Memory B cell (primary cell): ENCODE data around the gene HTT-AS.
A peak's percentile ranks its signal among the peaks of the same experiment; 100 is the strongest.
"Not testable (repeated sequence)": the region's sequence is repeated elsewhere in the genome, so short reads cannot be mapped to it uniquely, and the experiment has no call there.

Source experiments
- ATAC-seq: fragments of 150-1000 bp; cut with Tn5 transposase; 2 replicates; pipeline ENCODE4 v1.10.0; 2021; ENCODE audit warnings: low read depth, mild to moderate bottlenecking, moderate library complexity
- DNase-seq, 2 donors: peaks; one replicate each; pipeline ENCODE4 v3.0.0; 2022; ENCODE audit warnings: low spot score in 2 of 2
- H3K27ac Mint-ChIP-seq: one replicate; pipeline ENCODE4 v1.8.0; 2022; ENCODE audit warnings: mild to moderate bottlenecking, moderate library complexity, mixed read lengths
- H3K27me3 Mint-ChIP-seq: one replicate; pipeline ENCODE4 v1.8.0; 2022; ENCODE audit warnings: mixed read lengths
- H3K36me3 Mint-ChIP-seq: one replicate; pipeline ENCODE4 v1.8.0; 2022; ENCODE audit warnings: mild to moderate bottlenecking, mixed read lengths
- H3K4me1 Mint-ChIP-seq: one replicate; pipeline ENCODE4 v1.8.0; 2022; ENCODE audit warnings: mixed read lengths
- H3K4me3 Mint-ChIP-seq: one replicate; pipeline ENCODE4 v1.8.0; 2022; ENCODE audit warnings: mild to moderate bottlenecking, moderate library complexity, mixed read lengths
- H3K9me3 Mint-ChIP-seq: one replicate; pipeline ENCODE4 v1.8.0; 2022; ENCODE audit warnings: mixed read lengths

HTT-AS gene

GRCh38 chr4:3107691-3108121 is 33.4 kb upstream of the HTT-AS start:
- DNase-seq (no peak), ATAC-seq (no peak)
- H3K36me3 Mint-ChIP-seq: peaks cover 38% of the 10 kb centered on the region

GRCh38 chr4:3107271-3107670 is 32.9 kb upstream of the HTT-AS start:
- DNase-seq: no peak
- H3K27me3 Mint-ChIP-seq: no peaks in the 10 kb centered on the region
- H3K27ac Mint-ChIP-seq: no peak overlapping the region
- no peaks in the 10 kb centered on the region for H3K9me3 Mint-ChIP-seq
- no peak overlapping the region for H3K4me3 Mint-ChIP-seq
- no peak for ATAC-seq
- peaks cover 11% of the 10 kb centered on the region for H3K4me1 Mint-ChIP-seq
- H3K36me3 Mint-ChIP-seq: peaks cover 37% of the 10 kb centered on the region

More at GRCh38 chr4:3107691-3108121, 33.4 kb upstream of the HTT-AS start:
- Mint-ChIP-seq H3K27me3 (no peaks in the 10 kb centered on the region), H3K27ac (no peak overlapping the region), H3K9me3 (no peaks in the 10 kb centered on the region), H3K4me3 (no peak overlapping the region), H3K4me1 (peaks cover 12% of the 10 kb centered on the region)

GRCh38 chr4:3106339-3107186 is 32.2 kb upstream of the HTT-AS start:
- Mint-ChIP-seq H3K4me3 (no peak overlapping the region), H3K9me3 (no peaks in the 10 kb centered on the region), H3K27me3 (no peaks in the 10 kb centered on the region), H3K4me1 (peaks cover 11% of the 10 kb centered on the region), H3K27ac (peak overlapping the region; percentile 40), H3K36me3 (peaks cover 34% of the 10 kb centered on the region)
- ATAC-seq: peak; percentile 100
- peak; percentile 76 to 86 for DNase-seq

GRCh38 chr4:3098346-3098745 is 24.0 kb upstream of the HTT-AS start:
- DNase-seq (no peak), ATAC-seq (no peak)
- peaks cover 35% of the 10 kb centered on the region for H3K36me3 Mint-ChIP-seq
- H3K27ac Mint-ChIP-seq: peak overlapping the region; percentile 77
- H3K4me1 Mint-ChIP-seq: peaks cover 13% of the 10 kb centered on the region
- no peaks in the 10 kb centered on the region for H3K27me3 Mint-ChIP-seq
- H3K4me3 Mint-ChIP-seq: no peak overlapping the region
- H3K9me3 Mint-ChIP-seq: no peaks in the 10 kb centered on the region

- no peak for DNase-seq
- peaks cover 28% of the 10 kb centered on the region for H3K36me3 Mint-ChIP-seq
- peaks cover 12% of the 10 kb centered on the region for H3K4me1 Mint-ChIP-seq
- no peaks in the 10 kb centered on the region for H3K9me3 Mint-ChIP-seq
- H3K27ac Mint-ChIP-seq: peak overlapping the region; percentile 14
- H3K27me3 Mint-ChIP-seq: no peaks in the 10 kb centered on the region
- H3K4me3 Mint-ChIP-seq: no peak overlapping the region
- no peak for ATAC-seq
These were observed 21.9 kb upstream of the HTT-AS start for GRCh38 chr4:3096202-3096601.

- H3K27me3 Mint-ChIP-seq, H3K4me3 Mint-ChIP-seq, H3K4me1 Mint-ChIP-seq, DNase-seq, ATAC-seq, H3K9me3 Mint-ChIP-seq, H3K27ac Mint-ChIP-seq: not testable (repeated sequence)
- H3K36me3 Mint-ChIP-seq: peaks cover 22% of the 10 kb centered on the region
These were observed 20.4 kb upstream of the HTT-AS start for GRCh38 chr4:3094701-3095100.

- Mint-ChIP-seq H3K4me3 (no peak overlapping the region), H3K27me3 (no peaks in the 10 kb centered on the region), H3K36me3 (peaks cover 34% of the 10 kb centered on the region), H3K4me1 (peaks cover 9% of the 10 kb centered on the region), H3K27ac (no peak overlapping the region), H3K9me3 (no peaks in the 10 kb centered on the region)
- no peak for DNase-seq
- ATAC-seq: no peak
These were observed 17.1 kb upstream of the HTT-AS start for GRCh38 chr4:3091464-3091863.

- Mint-ChIP-seq H3K9me3 (no peaks in the 10 kb centered on the region), H3K4me3 (no peak overlapping the region), H3K27ac (peak overlapping the region; percentile 80), H3K27me3 (no peaks in the 10 kb centered on the region), H3K4me1 (peaks cover 26% of the 10 kb centered on the region), H3K36me3 (peaks cover 21% of the 10 kb centered on the region)
- no peak for DNase-seq
- no peak for ATAC-seq
These were observed 12.9 kb upstream of the HTT-AS start for GRCh38 chr4:3087115-3087797.

GRCh38 chr4:3085948-3086670 is 11.8 kb upstream of the HTT-AS start:
- Mint-ChIP-seq H3K27ac (peak overlapping the region; percentile 77), H3K4me3 (no peak overlapping the region), H3K4me1 (peaks cover 26% of the 10 kb centered on the region), H3K36me3 (peaks cover 21% of the 10 kb centered on the region), H3K27me3 (no peaks in the 10 kb centered on the region), H3K9me3 (no peaks in the 10 kb centered on the region)
- no peak for DNase-seq
- ATAC-seq: no peak

- Mint-ChIP-seq H3K27me3 (no peaks in the 10 kb centered on the region), H3K9me3 (no peaks in the 10 kb centered on the region), H3K4me3 (peak overlapping the region; percentile 2), H3K27ac (peak overlapping the region; percentile 1), H3K4me1 (peaks cover 32% of the 10 kb centered on the region), H3K36me3 (peaks cover 15% of the 10 kb centered on the region)
- ATAC-seq (no peak), DNase-seq (no peak)
These were observed 9.4 kb upstream of the HTT-AS start for GRCh38 chr4:3083732-3084131.

- Mint-ChIP-seq H3K36me3 (peaks cover 8% of the 10 kb centered on the region), H3K27ac (no peak overlapping the region), H3K4me3 (no peak overlapping the region), H3K4me1 (peaks cover 35% of the 10 kb centered on the region), H3K27me3 (no peaks in the 10 kb centered on the region), H3K9me3 (no peaks in the 10 kb centered on the region)
- ATAC-seq (no peak), DNase-seq (no peak)
These were observed 8.7 kb upstream of the HTT-AS start for GRCh38 chr4:3082925-3083515.

- peaks cover 41% of the 10 kb centered on the region for H3K4me1 Mint-ChIP-seq
- DNase-seq: peak; percentile 32 to 42
These were observed 5.4 kb upstream of the HTT-AS start for GRCh38 chr4:3079694-3080123.

GRCh38 chr4:3077796-3078195 is 3.5 kb upstream of the HTT-AS start:
- Mint-ChIP-seq H3K36me3 (no peaks in the 10 kb centered on the region), H3K4me3 (peak overlapping the region; percentile 49), H3K4me1 (peaks cover 35% of the 10 kb centered on the region), H3K27ac (peak overlapping the region; percentile 25), H3K27me3 (no peaks in the 10 kb centered on the region), H3K9me3 (no peaks in the 10 kb centered on the region)
- ATAC-seq (peak; percentile 22), DNase-seq (peak; percentile 22 to 35)

More at GRCh38 chr4:3079694-3080123, 5.4 kb upstream of the HTT-AS start:
- Mint-ChIP-seq H3K27ac (peak overlapping the region; percentile 25), H3K4me3 (peak overlapping the region; percentile 30), H3K27me3 (no peaks in the 10 kb centered on the region), H3K9me3 (no peaks in the 10 kb centered on the region), H3K36me3 (peaks cover 3% of the 10 kb centered on the region)
- ATAC-seq: peak; percentile 70

GRCh38 chr4:3075652-3075981 is 1.3 kb upstream of the HTT-AS start:
- peaks cover 31% of the 10 kb centered on the region for H3K4me1 Mint-ChIP-seq
- no peaks in the 10 kb centered on the region for H3K36me3 Mint-ChIP-seq
- no peak for DNase-seq

More at GRCh38 chr4:3075652-3075981, 1.3 kb upstream of the HTT-AS start:
- Mint-ChIP-seq H3K9me3 (no peaks in the 10 kb centered on the region), H3K27ac (peak overlapping the region; percentile 25), H3K4me3 (peak overlapping the region; percentile 95), H3K27me3 (no peaks in the 10 kb centered on the region)
- ATAC-seq: no peak
